ENCODE results near the gene AUTS2. TPM values are rescaled to one million over a fixed set of nuclear protein-coding genes. Genes with fewer than 3 reads are reported as not detected.
A peak's percentile ranks its signal among the peaks of the same experiment; 100 is the strongest.

The AUTS2 gene
- total RNA-seq, 1 experiment from 2014 or later = 2.5 TPM

- H3K27ac ChIP-seq (ENCODE audit: low read length) = no peak overlapping the region
- no peak for TF ChIP-seq TCF7L2 (IDR thresholded peaks at IDR 0.05; ENCODE audit: low read depth, low read length)
- BruUV-seq (replicated peaks) = no TSS peak
- intact Hi-C loops (cut with micrococcal nuclease; ENCODE audit: unreplicated experiment) = no loop called here
- in situ Hi-C loops (cut with HindIII; ENCODE audit: low pct_unique_long_range_greater_than_20kb, low sequenced_read_pairs) = no loop called here
- no peaks in the 10 kb centered on the region for H3K9me3 ChIP-seq (ENCODE audit: control insufficient read depth, insufficient read depth, low read depth, low read length)
- ChIA-PET POLR2A (no interaction called here), CTCF (no interaction called here)
- DNase-seq (ENCODE audit: low read depth, low spot score) (no peak), ATAC-seq (no peak)
- no peaks in the 10 kb centered on the region for H3K4me1 ChIP-seq (ENCODE audit: control insufficient read depth, insufficient read depth, low read length)
- H3K4me3 ChIP-seq (ENCODE audit: low read depth in 2 of 2, low read length in 2 of 2) = no peak overlapping the region
- no peaks in the 10 kb centered on the region; the same call in 1 of the 2 replicates for H3K27me3 ChIP-seq (ENCODE audit: control insufficient read depth, insufficient read depth, low read length)
- no peaks in the 10 kb centered on the region for H3K36me3 ChIP-seq (ENCODE audit: control insufficient read depth, insufficient read depth, low read length)
Measured at GRCh38 chr7:70808876-70809275, 1210.6 kb downstream of the AUTS2 start.

GRCh38 chr7:70810558-70811139 lies 1212.4 kb downstream of the AUTS2 start:
- no peak for TF ChIP-seq POLR2AphosphoS5 (IDR thresholded peaks at IDR 0.05; ENCODE audit: low read depth, low read length)
- no peak for TF ChIP-seq REST (IDR thresholded peaks at IDR 0.05; ENCODE audit: insufficient read depth in 1 of 2, low read depth in 2 of 2, low read length in 1 of 2)
- no peak for TF ChIP-seq TCF7L2 (IDR thresholded peaks at IDR 0.05; ENCODE audit: low read depth, low read length)
- TF ChIP-seq CTCF (IDR thresholded peaks at IDR 0.05) = no peak
- TF ChIP-seq SIN3A (IDR thresholded peaks at IDR 0.05; ENCODE audit: borderline replicate concordance, insufficient read depth, low read depth, low read length) = no peak
- intact Hi-C loops (cut with micrococcal nuclease; ENCODE audit: unreplicated experiment) = no loop called here
- Histone ChIP-seq H3K27ac (ENCODE audit: low read length) (no peak overlapping the region), H3K4me1 (ENCODE audit: control insufficient read depth, insufficient read depth, low read length) (no peaks in the 10 kb centered on the region), H3K27me3 (ENCODE audit: control insufficient read depth, insufficient read depth, low read length) (no peaks in the 10 kb centered on the region; the same call in 1 of the 2 replicates), H3K4me3 (ENCODE audit: low read depth in 2 of 2, low read length in 2 of 2) (no peak overlapping the region), H3K9me3 (ENCODE audit: control insufficient read depth, insufficient read depth, low read depth, low read length) (no peaks in the 10 kb centered on the region), H3K36me3 (ENCODE audit: control insufficient read depth, insufficient read depth, low read length) (no peaks in the 10 kb centered on the region; the same call in 1 of the 2 replicates)
- no TSS peak for BruUV-seq (replicated peaks)
- DNase-seq (ENCODE audit: low read depth, low spot score) (no peak), ATAC-seq (no peak)
- ChIA-PET CTCF (no interaction called here), POLR2A (no interaction called here)
- in situ Hi-C loops (cut with HindIII; ENCODE audit: low pct_unique_long_range_greater_than_20kb, low sequenced_read_pairs) = no loop called here

GRCh38 chr7:70812511-70812910 lies 1214.2 kb downstream of the AUTS2 start:
- ATAC-seq = no peak
- BruUV-seq (replicated peaks) = no TSS peak
- H3K27me3 ChIP-seq (ENCODE audit: control insufficient read depth, insufficient read depth, low read length) = no peaks in the 10 kb centered on the region; the same call in 1 of the 2 replicates
- POLR2A ChIA-PET = no interaction called here
- no peaks in the 10 kb centered on the region for H3K4me1 ChIP-seq (ENCODE audit: control insufficient read depth, insufficient read depth, low read length)
- H3K36me3 ChIP-seq (ENCODE audit: control insufficient read depth, insufficient read depth, low read length) = no peaks in the 10 kb centered on the region; the same call in 1 of the 2 replicates
- H3K27ac ChIP-seq (ENCODE audit: low read length) = no peak overlapping the region
- no peak overlapping the region for H3K4me3 ChIP-seq (ENCODE audit: low read depth in 2 of 2, low read length in 2 of 2)
- TF ChIP-seq REST (IDR thresholded peaks at IDR 0.05; ENCODE audit: insufficient read depth in 1 of 2, low read depth in 2 of 2, low read length in 1 of 2) (no peak), POLR2AphosphoS5 (IDR thresholded peaks at IDR 0.05; ENCODE audit: low read depth, low read length) (no peak), TCF7L2 (IDR thresholded peaks at IDR 0.05; ENCODE audit: low read depth, low read length) (no peak), CTCF (IDR thresholded peaks at IDR 0.05) (peak; percentile 61; the same call in 1 of the 2 replicates), SIN3A (IDR thresholded peaks at IDR 0.05; ENCODE audit: borderline replicate concordance, insufficient read depth, low read depth, low read length) (no peak)
- CTCF ChIA-PET = no interaction called here
- no peaks in the 10 kb centered on the region for H3K9me3 ChIP-seq (ENCODE audit: control insufficient read depth, insufficient read depth, low read depth, low read length)
- intact Hi-C loops (cut with micrococcal nuclease; ENCODE audit: unreplicated experiment) (no loop called here), in situ Hi-C loops (cut with HindIII; ENCODE audit: low pct_unique_long_range_greater_than_20kb, low sequenced_read_pairs) (no loop called here)
- DNase-seq (ENCODE audit: low read depth, low spot score) = no peak

Data from Panc1 (cell line).